Measurements from ENCODE around the gene HSH2D.

The HSH2D gene

DNA sequence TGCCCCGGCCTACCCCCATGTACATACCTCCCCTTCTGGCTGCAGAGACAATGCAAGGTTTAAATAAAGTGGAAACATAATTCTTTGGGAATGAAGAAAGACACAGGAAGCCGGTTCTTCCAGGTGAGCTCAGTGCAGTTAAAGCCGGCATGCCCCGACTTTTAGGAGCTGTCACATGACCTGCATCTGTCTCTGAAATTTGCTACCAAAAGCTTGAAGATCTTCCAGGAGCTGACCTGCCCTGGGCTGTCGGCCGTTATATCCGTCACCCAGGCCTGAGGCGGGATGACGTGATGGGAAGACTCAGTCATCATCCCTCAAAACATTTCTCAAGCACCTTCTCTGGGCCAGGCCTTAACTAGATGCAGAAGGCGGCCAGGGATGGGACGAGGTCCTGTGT, 21.5 kb upstream of the HSH2D start:
- no peak overlapping the region for H3K27ac ChIP-seq
- no peak for DNase-seq (ENCODE audit: low spot score)
- no peak for TF ChIP-seq CTCF (IDR thresholded peaks at IDR 0.05)

GRCh38 chr19:16124953-16125352, 18.5 kb upstream of the HSH2D start:
- Histone ChIP-seq H3K27ac (no peak overlapping the region), H3K4me3 (no peak overlapping the region)
- no peak for TF ChIP-seq CTCF (IDR thresholded peaks at IDR 0.05)
- no peak for DNase-seq (ENCODE audit: low spot score)

More for the DNA sequence above, 21.5 kb upstream of the HSH2D start:
- H3K4me3 ChIP-seq = no peak overlapping the region

GRCh38 chr19:16125737-16126495, 17.6 kb upstream of the HSH2D start:
- no peak for TF ChIP-seq CTCF (IDR thresholded peaks at IDR 0.05)
- H3K27ac ChIP-seq = no peak overlapping the region
- DNase-seq (ENCODE audit: low spot score) = no peak
- H3K4me3 ChIP-seq = no peak overlapping the region

GRCh38 chr19:16127080-16127479, 16.4 kb upstream of the HSH2D start:
- no peak for TF ChIP-seq CTCF (IDR thresholded peaks at IDR 0.05)
- Histone ChIP-seq H3K27ac (no peak overlapping the region), H3K4me3 (no peak overlapping the region)
- DNase-seq (ENCODE audit: low spot score) = no peak

GRCh38 chr19:16127776-16128371, 15.6 kb upstream of the HSH2D start:
- H3K4me3 ChIP-seq = no peak overlapping the region
- no peak for DNase-seq (ENCODE audit: low spot score)
- TF ChIP-seq CTCF (IDR thresholded peaks at IDR 0.05) = no peak
- H3K27ac ChIP-seq = no peak overlapping the region

DNA sequence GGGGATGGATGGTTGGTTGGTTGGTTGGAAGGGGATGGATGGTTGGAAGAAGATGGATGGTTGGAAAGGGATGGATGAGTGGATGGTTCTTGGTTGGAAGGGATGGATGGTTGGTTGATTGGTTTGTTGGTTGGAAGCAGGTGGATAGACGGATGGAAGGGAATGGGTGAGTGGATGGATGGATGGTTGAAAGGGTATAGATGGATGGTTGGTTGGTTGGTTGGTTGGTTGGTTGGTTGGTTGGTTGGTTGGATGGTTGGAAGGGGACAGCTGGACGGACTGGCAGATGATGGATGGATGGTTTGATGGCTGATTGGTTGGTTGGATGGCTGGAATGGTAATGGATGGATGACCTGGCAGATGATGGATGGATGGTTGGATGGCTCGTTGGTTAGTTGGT, 11.8 kb upstream of the HSH2D start:
- TF ChIP-seq CTCF (IDR thresholded peaks at IDR 0.05) = no peak
- Histone ChIP-seq H3K4me3 (no peak overlapping the region), H3K27ac (no peak overlapping the region)
- no peak for DNase-seq (ENCODE audit: low spot score)

- TF ChIP-seq CTCF (IDR thresholded peaks at IDR 0.05) = no peak
- no peak overlapping the region for H3K4me3 ChIP-seq
- H3K27ac ChIP-seq = no peak overlapping the region
- no peak for DNase-seq (ENCODE audit: low spot score)
Measured at GRCh38 chr19:16133818-16134217, 9.7 kb upstream of the HSH2D start.
